ENCODE results near the gene SLC6A4.

- TF ChIP-seq CTCF (IDR thresholded peaks at IDR 0.05) (no peak), POLR2A (IDR thresholded peaks at IDR 0.05) (no peak)
These were observed 11.0 kb upstream of the SLC6A4 start for GRCh38 chr17:30246460-30246859.
